ENCODE data around the gene MYRIP. TPM values are rescaled to one million over a fixed set of nuclear protein-coding genes. Genes with fewer than 3 reads are reported as not detected.

MYRIP gene
- total and polyA plus RNA-seq, 11 donors: 0.42 to 2.2 (median 0.90) TPM

DNA sequence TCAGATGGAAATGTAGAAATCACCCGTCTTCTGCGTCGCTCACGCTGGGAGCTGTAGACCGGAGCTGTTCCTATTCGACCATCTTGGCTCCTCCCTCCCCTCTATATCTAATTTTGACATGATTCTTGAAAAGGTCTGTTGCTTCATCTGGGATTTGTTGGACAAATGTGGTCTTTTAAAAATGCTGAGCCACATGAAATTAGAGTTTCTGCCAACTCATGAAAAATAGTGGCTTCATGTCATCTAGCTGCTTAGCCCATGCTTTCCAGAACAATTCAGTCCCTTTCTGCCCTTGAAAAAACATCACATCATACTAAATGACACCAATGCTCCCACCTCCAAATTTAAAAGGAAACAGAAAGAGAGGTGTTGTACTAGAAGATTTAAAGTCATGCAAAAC is 351.5 kb downstream of the MYRIP start:
- TF ChIP-seq POLR2A (IDR thresholded peaks at IDR 0.05) (no peak), CTCF (IDR thresholded peaks at IDR 0.05) (no peak)
- DNase-seq: no peak
- no peaks in the 10 kb centered on the region for H3K27me3 ChIP-seq
- H3K9me3 ChIP-seq: no peaks in the 10 kb centered on the region
- ATAC-seq: no peak
- no peak overlapping the region for H3K4me3 ChIP-seq
- H3K4me1 ChIP-seq: no peaks in the 10 kb centered on the region
- H3K36me3 ChIP-seq: no peaks in the 10 kb centered on the region
- no peak overlapping the region for H3K27ac ChIP-seq
- WGBS, 4 donors: 96 to 97% (median 97%) methylated on average over 6 of the region's 6 CpGs
- intact Hi-C loops (cut with DNase I): no loop called here

DNA sequence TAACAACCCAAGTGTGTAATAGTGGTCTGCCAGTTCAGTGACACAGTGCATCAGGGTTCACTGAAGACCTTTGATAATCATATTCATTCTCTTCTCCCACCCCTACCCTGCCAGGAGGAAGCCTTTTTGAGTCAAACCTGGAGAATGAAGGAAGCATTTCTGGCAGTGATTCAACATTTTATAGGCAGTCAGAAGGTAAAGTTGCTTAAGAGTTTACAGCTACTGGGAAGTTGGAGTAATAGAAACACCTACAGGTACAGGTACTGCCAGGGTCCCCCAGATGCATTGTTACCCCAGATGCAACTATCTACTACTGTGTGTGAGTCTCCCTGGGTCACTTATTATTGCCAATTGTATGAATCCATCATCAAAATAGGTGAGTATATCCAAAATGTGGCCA is 353.2 kb downstream of the MYRIP start:
- no peak overlapping the region for H3K4me3 ChIP-seq
- no peaks in the 10 kb centered on the region for H3K36me3 ChIP-seq
- TF ChIP-seq POLR2A (IDR thresholded peaks at IDR 0.05) (no peak), CTCF (IDR thresholded peaks at IDR 0.05) (no peak)
- no peak for DNase-seq
- H3K27ac ChIP-seq: no peak overlapping the region
- no peaks in the 10 kb centered on the region for H3K27me3 ChIP-seq
- intact Hi-C loops (cut with DNase I): no loop called here
- H3K9me3 ChIP-seq: no peaks in the 10 kb centered on the region
- no peaks in the 10 kb centered on the region for H3K4me1 ChIP-seq
- no peak for ATAC-seq

- intact Hi-C loops (cut with DNase I): no loop called here
- ATAC-seq: no peak
Observed at GRCh38 chr3:40166997-40167396, 357.6 kb downstream of the MYRIP start.

GRCh38 chr3:40167958-40168357 is 358.5 kb downstream of the MYRIP start:
- intact Hi-C loops (cut with DNase I): no loop called here
- Histone ChIP-seq H3K4me3 (no peak overlapping the region), H3K27ac (no peak overlapping the region), H3K27me3 (no peaks in the 10 kb centered on the region), H3K36me3 (no peaks in the 10 kb centered on the region), H3K4me1 (peaks cover 0 to 6% (median 0%) of the 10 kb centered on the region in 12 donors), H3K9me3 (no peaks in the 10 kb centered on the region)
- WGBS, 4 donors: 89 to 100% (median 96%) methylated on average over 1 of the region's 1 CpG
- DNase-seq: no peak
- no peak for ATAC-seq
- TF ChIP-seq POLR2A (IDR thresholded peaks at IDR 0.05): no peak
- TF ChIP-seq CTCF (IDR thresholded peaks at IDR 0.05): no peak

More at GRCh38 chr3:40166997-40167396, 357.6 kb downstream of the MYRIP start:
- Histone ChIP-seq H3K36me3 (no peaks in the 10 kb centered on the region), H3K27me3 (no peaks in the 10 kb centered on the region), H3K4me3 (no peak overlapping the region), H3K4me1 (no peaks in the 10 kb centered on the region), H3K9me3 (no peaks in the 10 kb centered on the region), H3K27ac (no peak overlapping the region)
- DNase-seq: no peak
- TF ChIP-seq CTCF (IDR thresholded peaks at IDR 0.05) (no peak), POLR2A (IDR thresholded peaks at IDR 0.05) (no peak)
- 57 to 79% (median 66%) methylated on average over 2 of the region's 2 CpGs for WGBS, 4 donors
